ENCODE data around the gene AVPR2.

AVPR2 gene

DNA sequence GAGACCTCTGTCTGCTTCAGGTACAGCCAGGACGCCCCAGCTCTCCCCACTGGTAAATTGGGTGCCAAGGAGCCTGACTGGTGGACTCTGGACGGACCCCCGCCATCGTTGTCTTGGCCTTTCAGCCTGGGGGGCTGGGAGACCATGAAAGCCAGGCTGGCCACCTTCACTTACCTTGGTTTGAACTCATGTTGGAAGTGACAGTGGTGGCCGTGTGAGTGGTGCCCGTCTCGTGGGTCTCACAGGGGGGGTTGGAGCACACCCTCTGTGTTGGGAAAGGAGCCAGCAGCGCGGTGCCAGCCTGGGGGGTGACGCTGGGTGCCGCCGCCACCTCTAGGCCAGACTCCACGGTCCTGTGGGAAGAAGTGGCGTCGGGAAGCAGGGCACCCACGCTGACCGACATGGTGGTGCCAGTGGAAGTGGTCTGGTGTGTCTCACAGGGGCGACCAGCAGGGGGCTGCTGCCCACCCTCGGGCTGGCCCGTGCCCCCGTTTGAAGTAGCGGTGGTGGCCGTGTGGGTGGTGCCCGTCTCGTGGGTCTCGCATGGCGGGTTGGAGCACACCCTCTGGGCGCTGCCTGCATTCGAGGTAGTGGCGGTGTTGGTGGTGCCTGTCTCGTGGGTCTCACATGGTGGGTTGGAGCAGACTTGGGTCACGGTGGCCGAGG is 49.6 kb downstream of the AVPR2 start:
- no peak for DNase-seq

- DNase-seq, result no peak
Measured at GRCh38 chrX:153954558-153955227, 50.2 kb downstream of the AVPR2 start.

GRCh38 chrX:153955228-153955732 is 50.8 kb downstream of the AVPR2 start:
- DNase-seq, result no peak

GRCh38 chrX:153956044-153956907 is 51.8 kb downstream of the AVPR2 start:
- DNase-seq, result no peak

Data from DMS79 (cell line).